Measurements from ENCODE around the gene PLCL2.

The PLCL2 gene

DNA sequence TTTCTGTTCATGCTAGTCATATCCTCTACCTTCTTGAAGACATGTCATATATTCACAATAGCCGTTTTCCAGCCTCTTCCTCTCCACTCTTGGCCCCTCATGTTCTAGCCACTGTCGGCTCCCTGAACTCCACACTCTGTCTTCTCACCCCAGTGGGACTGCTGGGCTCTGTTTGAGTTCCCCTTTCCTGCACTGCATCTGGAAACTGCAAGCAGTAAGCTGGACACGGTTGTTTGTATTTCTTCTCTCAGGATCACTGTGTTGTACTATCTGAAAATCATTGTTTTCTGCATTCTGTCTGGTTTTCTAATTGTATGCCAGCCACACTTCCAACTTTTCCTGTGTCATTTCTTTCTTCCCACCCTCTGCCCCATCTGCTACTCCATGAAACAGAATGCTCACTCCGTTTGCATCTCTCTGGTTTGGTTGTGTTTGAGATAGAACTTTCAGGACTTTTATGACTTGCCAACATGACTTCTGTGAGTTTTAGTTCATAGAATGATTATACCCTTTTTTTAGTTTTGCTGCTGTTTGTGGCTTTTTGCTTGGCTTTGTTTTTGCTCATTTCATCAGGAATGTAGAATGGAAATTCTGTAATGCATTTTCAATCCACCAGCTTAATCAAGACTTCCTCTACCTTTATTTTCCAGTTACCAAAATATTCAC is 192.3 kb downstream of the PLCL2 start:
- TF ChIP-seq POLR2AphosphoS5 (IDR thresholded peaks at IDR 0.05; ENCODE audit: low read depth, low read length) (no peak), SPI1 (IDR thresholded peaks at IDR 0.05; ENCODE audit: low read depth, low read length) (0 out of 2 replicates have a peak, but pooled peaks have one; percentile 18)
- DNase-seq (ENCODE audit: insufficient read length, low spot score) (no peak), FAIRE-seq (no peak)

GRCh38 chr3:17077606-17078005 is 192.9 kb downstream of the PLCL2 start:
- FAIRE-seq, result no peak
- TF ChIP-seq PAX5 (IDR thresholded peaks at IDR 0.05; ENCODE audit: insufficient read depth, low read length, severe bottlenecking) (no peak), POLR2A (IDR thresholded peaks at IDR 0.05; ENCODE audit: low read depth, low read length) (no peak), POU2F2 (IDR thresholded peaks at IDR 0.05; ENCODE audit: low read depth, low read length) (no peak), POLR2AphosphoS5 (IDR thresholded peaks at IDR 0.05; ENCODE audit: low read depth, low read length) (no peak), TAF1 (IDR thresholded peaks at IDR 0.05; ENCODE audit: low read depth, low read length) (no peak), SPI1 (IDR thresholded peaks at IDR 0.05; ENCODE audit: low read depth, low read length) (no peak)

DNA sequence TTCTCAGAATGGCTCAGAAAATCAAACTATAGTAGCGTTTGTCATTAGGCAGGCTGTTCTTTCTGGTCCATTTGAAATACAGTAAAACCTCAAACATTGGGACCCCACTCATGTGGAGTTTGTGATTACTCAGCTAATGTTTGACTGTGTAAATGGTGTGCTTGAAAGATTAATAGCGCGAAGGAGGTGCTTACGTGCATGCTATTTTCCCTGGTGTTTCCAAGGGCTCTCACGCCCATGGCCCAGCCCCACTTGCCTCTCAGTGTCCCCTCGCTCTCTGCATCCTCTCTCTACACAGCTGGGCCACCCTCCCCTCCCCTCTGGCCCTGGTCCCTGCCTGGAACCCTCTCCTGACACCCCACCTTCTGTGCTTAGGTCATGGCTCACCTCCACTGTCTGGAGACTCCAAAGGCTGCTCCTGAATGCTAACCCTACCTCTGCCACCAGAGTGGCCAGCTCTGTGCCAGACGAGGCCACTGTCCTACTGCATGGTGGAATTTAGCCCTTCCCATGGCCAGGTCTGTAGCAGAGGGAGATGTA is 194.2 kb downstream of the PLCL2 start:
- TF ChIP-seq POU2F2 (IDR thresholded peaks at IDR 0.05; ENCODE audit: low read depth, low read length) (no peak), POLR2A (IDR thresholded peaks at IDR 0.05; ENCODE audit: low read depth, low read length) (no peak), SPI1 (IDR thresholded peaks at IDR 0.05; ENCODE audit: low read depth, low read length) (no peak), POLR2AphosphoS5 (IDR thresholded peaks at IDR 0.05; ENCODE audit: low read depth, low read length) (no peak), TAF1 (IDR thresholded peaks at IDR 0.05; ENCODE audit: low read depth, low read length) (no peak), PAX5 (IDR thresholded peaks at IDR 0.05; ENCODE audit: insufficient read depth, low read length, severe bottlenecking) (no peak)
- no peak for FAIRE-seq

More at GRCh38 chr3:17077606-17078005, 192.9 kb downstream of the PLCL2 start:
- no peak for DNase-seq (ENCODE audit: insufficient read length, low spot score)

GRCh38 chr3:17079933-17080332 is 195.2 kb downstream of the PLCL2 start:
- TF ChIP-seq PAX5 (IDR thresholded peaks at IDR 0.05; ENCODE audit: insufficient read depth, low read length, severe bottlenecking) (no peak), POLR2A (IDR thresholded peaks at IDR 0.05; ENCODE audit: low read depth, low read length) (no peak), TAF1 (IDR thresholded peaks at IDR 0.05; ENCODE audit: low read depth, low read length) (no peak), POU2F2 (IDR thresholded peaks at IDR 0.05; ENCODE audit: low read depth, low read length) (no peak), POLR2AphosphoS5 (IDR thresholded peaks at IDR 0.05; ENCODE audit: low read depth, low read length) (no peak), SPI1 (IDR thresholded peaks at IDR 0.05; ENCODE audit: low read depth, low read length) (no peak)

More for the DNA sequence above, 194.2 kb downstream of the PLCL2 start:
- no peak for DNase-seq (ENCODE audit: insufficient read length, low spot score)

DNA sequence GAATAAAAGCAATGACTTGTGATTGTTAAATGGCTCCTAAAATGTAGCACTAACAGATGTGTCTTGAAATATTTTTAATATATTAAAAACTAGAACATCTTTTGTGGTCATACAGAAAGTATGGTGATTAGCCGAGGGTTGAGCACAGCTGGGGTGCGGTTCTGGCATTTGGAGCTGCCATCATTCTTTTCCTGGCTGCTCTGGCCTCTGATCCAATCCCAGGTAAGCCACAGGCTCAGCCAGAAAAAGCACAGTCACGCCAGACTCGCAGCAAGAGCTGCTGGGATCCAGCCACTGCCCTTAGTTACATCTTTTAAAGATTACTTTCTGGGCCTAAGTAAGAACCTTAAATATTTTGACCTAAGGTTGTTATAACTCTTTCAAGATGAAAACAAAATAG is 196.8 kb downstream of the PLCL2 start:
- no peak for TF ChIP-seq SPI1 (IDR thresholded peaks at IDR 0.05; ENCODE audit: low read depth, low read length)
- no peak for TF ChIP-seq POU2F2 (IDR thresholded peaks at IDR 0.05; ENCODE audit: low read depth, low read length)
- TF ChIP-seq POLR2A (IDR thresholded peaks at IDR 0.05; ENCODE audit: low read depth, low read length), result no peak
- no peak for TF ChIP-seq PAX5 (IDR thresholded peaks at IDR 0.05; ENCODE audit: insufficient read depth, low read length, severe bottlenecking)
- no peak for TF ChIP-seq POLR2AphosphoS5 (IDR thresholded peaks at IDR 0.05; ENCODE audit: low read depth, low read length)
- no peak for TF ChIP-seq TAF1 (IDR thresholded peaks at IDR 0.05; ENCODE audit: low read depth, low read length)
- FAIRE-seq, result no peak

More at GRCh38 chr3:17079933-17080332, 195.2 kb downstream of the PLCL2 start:
- FAIRE-seq (no peak), DNase-seq (ENCODE audit: insufficient read length, low spot score) (no peak)

GRCh38 chr3:17087509-17087908 is 202.8 kb downstream of the PLCL2 start:
- DNase-seq (ENCODE audit: insufficient read length, low spot score) (no peak), FAIRE-seq (no peak)
- TF ChIP-seq PAX5 (IDR thresholded peaks at IDR 0.05; ENCODE audit: insufficient read depth, low read length, severe bottlenecking) (no peak), POLR2A (IDR thresholded peaks at IDR 0.05; ENCODE audit: low read depth, low read length) (0 out of 2 replicates have a peak, but pooled peaks have one; percentile 22), SPI1 (IDR thresholded peaks at IDR 0.05; ENCODE audit: low read depth, low read length) (no peak)

More for the DNA sequence above, 196.8 kb downstream of the PLCL2 start:
- no peak for DNase-seq (ENCODE audit: insufficient read length, low spot score)

DNA sequence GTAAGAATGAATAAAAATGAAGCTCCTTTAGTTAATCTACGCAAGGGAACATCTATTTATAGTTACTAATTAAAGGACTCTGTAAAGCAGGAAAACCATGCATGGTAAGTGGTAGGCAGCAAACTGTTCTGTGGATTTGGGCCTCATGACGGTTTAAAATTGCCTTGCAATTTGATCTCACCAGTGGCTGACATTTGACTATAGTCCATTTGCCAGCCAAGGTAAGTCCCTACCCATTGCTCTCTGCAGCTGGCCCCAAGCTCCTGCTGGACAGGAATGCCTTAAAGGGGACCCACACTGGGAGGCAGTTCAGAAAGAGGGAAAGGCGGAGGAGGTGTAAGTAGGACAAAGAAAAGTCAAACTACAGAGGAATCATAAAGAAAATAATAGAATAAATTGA is 203.3 kb downstream of the PLCL2 start:
- DNase-seq (ENCODE audit: insufficient read length, low spot score) (no peak), FAIRE-seq (no peak)
- TF ChIP-seq POLR2A (IDR thresholded peaks at IDR 0.05; ENCODE audit: low read depth, low read length) (no peak), POU2F2 (IDR thresholded peaks at IDR 0.05; ENCODE audit: low read depth, low read length) (no peak), PAX5 (IDR thresholded peaks at IDR 0.05; ENCODE audit: insufficient read depth, low read length, severe bottlenecking) (no peak), SPI1 (IDR thresholded peaks at IDR 0.05; ENCODE audit: low read depth, low read length) (no peak), POLR2AphosphoS5 (IDR thresholded peaks at IDR 0.05; ENCODE audit: low read depth, low read length) (no peak), TAF1 (IDR thresholded peaks at IDR 0.05; ENCODE audit: low read depth, low read length) (no peak)

- peak; percentile 31 for FAIRE-seq
Measured at GRCh38 chr3:17088602-17089313, 204.0 kb downstream of the PLCL2 start.

GRCh38 chr3:17089314-17089700 is 204.6 kb downstream of the PLCL2 start:
- FAIRE-seq (no peak), DNase-seq (ENCODE audit: insufficient read length, low spot score) (no peak)
- no peak for TF ChIP-seq POLR2AphosphoS5 (IDR thresholded peaks at IDR 0.05; ENCODE audit: low read depth, low read length)
- no peak for TF ChIP-seq PAX5 (IDR thresholded peaks at IDR 0.05; ENCODE audit: insufficient read depth, low read length, severe bottlenecking)
- TF ChIP-seq SPI1 (IDR thresholded peaks at IDR 0.05; ENCODE audit: low read depth, low read length), result no peak
- TF ChIP-seq TAF1 (IDR thresholded peaks at IDR 0.05; ENCODE audit: low read depth, low read length), result no peak
- TF ChIP-seq POU2F2 (IDR thresholded peaks at IDR 0.05; ENCODE audit: low read depth, low read length), result no peak
- no peak for TF ChIP-seq POLR2A (IDR thresholded peaks at IDR 0.05; ENCODE audit: low read depth, low read length)

More at GRCh38 chr3:17088602-17089313, 204.0 kb downstream of the PLCL2 start:
- TF ChIP-seq TAF1 (IDR thresholded peaks at IDR 0.05; ENCODE audit: low read depth, low read length) (no peak), POLR2AphosphoS5 (IDR thresholded peaks at IDR 0.05; ENCODE audit: low read depth, low read length) (no peak), POU2F2 (IDR thresholded peaks at IDR 0.05; ENCODE audit: low read depth, low read length) (no peak), POLR2A (IDR thresholded peaks at IDR 0.05; ENCODE audit: low read depth, low read length) (no peak), SPI1 (IDR thresholded peaks at IDR 0.05; ENCODE audit: low read depth, low read length) (no peak), PAX5 (IDR thresholded peaks at IDR 0.05; ENCODE audit: insufficient read depth, low read length, severe bottlenecking) (no peak)
- DNase-seq (ENCODE audit: insufficient read length, low spot score), result no peak
